SK-N-MC (cell line): Measurements from ENCODE around the gene PPP1R2C.
A peak's percentile ranks its signal among the peaks of the same experiment; 100 is the strongest.

Source experiments
- DNase-seq: peaks from one replicate; pipeline ENCODE4 v3.0.0-alpha.2; 2011; ENCODE audit warnings: low read depth, low spot score
- H3K27ac ChIP-seq: fragments of 200-600 bp; sonication (generic); 2 replicates; pipeline ENCODE4 v1.5.1; 2016; ENCODE audit warnings: mixed run types
- H3K36me3 ChIP-seq: fragments of 200-600 bp; sonication (generic); 2 replicates; pipeline ENCODE4 v1.6.1; 2017; ENCODE audit warnings: antibody characterized with exemption, low read length, mixed read lengths; ENCODE audit not compliant: insufficient read depth
- H3K4me3 ChIP-seq: fragments of 200-600 bp; sonication (generic); 2 replicates; pipeline ENCODE4 v1.5.1; 2016
- H3K9ac ChIP-seq: fragments of 200-600 bp; sonication (generic); 2 replicates; pipeline ENCODE4 v1.8.0; 2017; ENCODE audit warnings: mixed run types, mixed read lengths; ENCODE audit not compliant: insufficient read length
- H3K9me3 ChIP-seq: fragments of 200-600 bp; sonication (generic); 2 replicates; pipeline ENCODE4 v1.6.1; 2017; ENCODE audit warnings: low read depth, mild to moderate bottlenecking, antibody characterized with exemption, low read length, moderate library complexity, mixed read lengths
- EZH2 ChIP-seq: fragments of 200-600 bp; sonication (generic); IDR thresholded peaks from one replicate; pipeline ENCODE4 v1.6.1; 2017; ENCODE audit warnings: antibody characterized with exemption
- FOXP2 ChIP-seq: optimal IDR thresholded peaks from 2 replicates; pipeline ENCODE3; 2011; ENCODE audit warnings: mild to moderate bottlenecking, moderate library complexity; ENCODE audit not compliant: insufficient read depth; ENCODE audit errors: extremely low read length, control extremely low read depth
- POLR2AphosphoS5 ChIP-seq: IDR thresholded peaks from 2 replicates; pipeline ENCODE4 v1.6.1; 2012; ENCODE audit warnings: mild to moderate bottlenecking, low read depth, low read length, borderline replicate concordance

The PPP1R2C gene

GRCh38 chrX:42755815-42756214, 22.1 kb downstream of the PPP1R2C start:
- DNase-seq, result peak; percentile 14
- no peak overlapping the region for H3K9ac ChIP-seq
- peak overlapping the region; percentile 51 for H3K27ac ChIP-seq
- no peaks in the 10 kb centered on the region for H3K9me3 ChIP-seq
- no peaks in the 10 kb centered on the region for H3K36me3 ChIP-seq
- no peak for TF ChIP-seq POLR2AphosphoS5
- no peak overlapping the region for H3K4me3 ChIP-seq

DNA sequence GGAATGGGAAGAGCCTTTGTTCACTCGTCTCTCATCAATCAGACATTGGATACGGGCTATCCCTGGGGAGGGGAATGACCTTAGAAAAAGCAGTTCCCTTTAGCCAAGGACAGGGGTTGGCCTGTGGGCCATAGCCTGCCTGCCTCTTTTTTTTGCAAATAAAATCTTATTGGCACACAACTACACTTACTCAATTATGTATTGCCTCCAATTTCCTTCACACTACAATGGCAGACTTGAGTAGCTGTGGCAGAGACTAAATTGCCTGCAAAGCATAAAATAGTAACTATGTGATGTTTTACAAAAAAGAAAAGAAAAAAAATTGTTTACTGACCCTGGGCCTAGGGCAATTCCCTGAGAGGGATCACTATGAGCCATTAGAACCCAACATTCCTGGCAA, 23.4 kb downstream of the PPP1R2C start:
- no peak for DNase-seq
- Histone ChIP-seq H3K36me3 (no peaks in the 10 kb centered on the region), H3K27ac (no peak overlapping the region), H3K9ac (no peak overlapping the region), H3K4me3 (no peak overlapping the region), H3K9me3 (no peaks in the 10 kb centered on the region)
- TF ChIP-seq FOXP2, result no peak
- TF ChIP-seq EZH2, result no peak
- no peak for TF ChIP-seq POLR2AphosphoS5

- H3K9me3 ChIP-seq, result no peaks in the 10 kb centered on the region
These were observed 23.8 kb downstream of the PPP1R2C start for GRCh38 chrX:42754115-42754514.

DNA sequence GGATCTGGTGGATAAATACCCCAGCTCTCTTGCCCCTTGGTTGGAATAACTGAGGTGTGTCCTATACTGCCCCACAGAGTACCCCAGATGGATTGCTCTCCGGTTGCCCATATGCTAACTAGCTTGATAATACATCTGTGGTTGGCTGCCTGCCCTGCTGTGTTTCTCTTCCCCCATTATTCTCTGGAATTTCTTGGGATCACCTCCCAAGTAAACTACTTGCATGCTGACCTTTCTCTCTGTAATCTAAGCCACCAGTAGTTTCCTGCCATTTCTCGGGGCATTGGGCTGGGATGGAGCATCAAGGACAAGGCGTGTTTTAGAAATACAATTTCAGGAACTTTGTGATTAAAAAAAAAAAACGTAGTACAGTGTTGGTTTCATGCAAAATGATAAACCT, 25.2 kb downstream of the PPP1R2C start:
- H3K36me3 ChIP-seq, result no peaks in the 10 kb centered on the region
- no peak overlapping the region for H3K4me3 ChIP-seq
- no peak overlapping the region for H3K9ac ChIP-seq
- no peak for DNase-seq
- no peak overlapping the region for H3K27ac ChIP-seq
- H3K9me3 ChIP-seq, result no peaks in the 10 kb centered on the region
- TF ChIP-seq EZH2 (no peak), POLR2AphosphoS5 (no peak), FOXP2 (no peak)

More at GRCh38 chrX:42754115-42754514, 23.8 kb downstream of the PPP1R2C start:
- no peaks in the 10 kb centered on the region for H3K36me3 ChIP-seq
- no peak for TF ChIP-seq EZH2
- DNase-seq, result no peak
- H3K9ac ChIP-seq, result no peak overlapping the region
- no peak overlapping the region for H3K27ac ChIP-seq
- no peak overlapping the region for H3K4me3 ChIP-seq

GRCh38 chrX:42751573-42751972, 26.4 kb downstream of the PPP1R2C start:
- Histone ChIP-seq H3K36me3 (no peaks in the 10 kb centered on the region), H3K4me3 (no peak overlapping the region), H3K9ac (no peak overlapping the region), H3K9me3 (no peaks in the 10 kb centered on the region), H3K27ac (no peak overlapping the region)
- DNase-seq, result no peak
- TF ChIP-seq POLR2AphosphoS5 (no peak), FOXP2 (no peak), EZH2 (no peak)

- TF ChIP-seq POLR2AphosphoS5 (no peak), FOXP2 (no peak), EZH2 (no peak)
- no peak overlapping the region for H3K4me3 ChIP-seq
- no peaks in the 10 kb centered on the region for H3K36me3 ChIP-seq
- H3K27ac ChIP-seq, result no peak overlapping the region
- no peak overlapping the region for H3K9ac ChIP-seq
- DNase-seq, result no peak
- no peaks in the 10 kb centered on the region for H3K9me3 ChIP-seq
These were observed 29.7 kb downstream of the PPP1R2C start for GRCh38 chrX:42748067-42748850.

- Histone ChIP-seq H3K27ac (no peak overlapping the region), H3K9me3 (no peaks in the 10 kb centered on the region), H3K9ac (no peak overlapping the region), H3K4me3 (no peak overlapping the region), H3K36me3 (no peaks in the 10 kb centered on the region)
- DNase-seq, result no peak
- TF ChIP-seq FOXP2 (no peak), POLR2AphosphoS5 (no peak), EZH2 (no peak)
These were observed 31.4 kb downstream of the PPP1R2C start for GRCh38 chrX:42746606-42747005.

DNA sequence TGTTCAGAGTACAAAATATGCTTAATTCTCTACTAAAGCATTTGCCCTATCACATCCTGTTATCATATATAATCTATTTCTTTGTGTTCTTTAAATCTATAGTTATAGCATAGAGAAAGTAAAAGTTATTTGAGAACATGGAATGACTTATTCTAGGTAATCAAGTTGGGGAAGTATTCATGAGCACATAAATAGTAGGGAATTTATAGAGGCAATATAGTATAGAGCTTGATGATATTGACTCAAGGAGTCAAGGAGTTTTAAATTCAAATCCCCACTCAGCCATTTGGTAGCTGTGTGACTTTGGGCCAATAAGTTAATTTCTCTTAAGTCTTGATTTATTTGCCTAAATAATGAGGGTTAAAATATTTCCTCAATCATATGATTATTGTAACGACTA, 37.5 kb downstream of the PPP1R2C start:
- no peak overlapping the region for H3K4me3 ChIP-seq
- H3K27ac ChIP-seq, result no peak overlapping the region
- no peak for DNase-seq
- no peak overlapping the region for H3K9ac ChIP-seq
- no peaks in the 10 kb centered on the region for H3K9me3 ChIP-seq
- no peaks in the 10 kb centered on the region for H3K36me3 ChIP-seq
- TF ChIP-seq FOXP2 (no peak), EZH2 (no peak), POLR2AphosphoS5 (no peak)

- DNase-seq, result no peak
- Histone ChIP-seq H3K9ac (no peak overlapping the region), H3K9me3 (no peaks in the 10 kb centered on the region), H3K36me3 (no peaks in the 10 kb centered on the region), H3K4me3 (no peak overlapping the region), H3K27ac (no peak overlapping the region)
- TF ChIP-seq FOXP2 (no peak), EZH2 (no peak), POLR2AphosphoS5 (no peak)
These were observed 38.2 kb downstream of the PPP1R2C start for GRCh38 chrX:42739741-42740140.
